ENCODE measurements around the gene MTAP. TPM values are rescaled to one million over a fixed set of nuclear protein-coding genes. Genes with fewer than 3 reads are reported as not detected.

Gene MTAP
- total and polyA plus RNA-seq, 2 donors (not counting 1 experiment from before 2014, with no cell fraction given), result 9.8 to 38.4 TPM

- H3K27ac Mint-ChIP-seq, result no peak overlapping the region
- TF ChIP-seq CTCF (IDR thresholded peaks at IDR 0.05) (no peak), EZH2 (IDR thresholded peaks at IDR 0.05; ENCODE audit: borderline replicate concordance, insufficient read depth, low read depth, low read length, poor library complexity, severe bottlenecking) (no peak)
- no peak overlapping the region for H3K4me3 Mint-ChIP-seq
- ATAC-seq (ENCODE audit: low read depth), result no peak
- POLR2A ChIA-PET, result no interaction called here
- Histone ChIP-seq H3K27me3 (replicated peaks in 1 of 4; ENCODE audit: control extremely low read depth in 1 of 4, control insufficient read depth in 3 of 4, insufficient read depth in 4 of 4, low read length in 3 of 4) (no peaks in the 10 kb centered on the region), H3K4me1 (ENCODE audit: control insufficient read depth in 2 of 2, insufficient read depth in 2 of 2, low read length in 2 of 2) (no peaks in the 10 kb centered on the region), H3K9ac (ENCODE audit: low read length) (no peak overlapping the region), H3K4me3 (ENCODE audit: control extremely low read depth in 1 of 5, extremely low read depth in 1 of 5, insufficient read depth in 1 of 5, low read depth in 2 of 5, low read length in 4 of 5) (no peak overlapping the region), H4K20me1 (ENCODE audit: control insufficient read depth, insufficient read depth, low read length, poor library complexity, severe bottlenecking) (no peaks in the 10 kb centered on the region), H3K27ac (ENCODE audit: low read length in 2 of 2) (no peak overlapping the region), H2AFZ (ENCODE audit: insufficient read depth, low read depth, low read length, poor library complexity, severe bottlenecking) (no peak overlapping the region), H3K9me3 (ENCODE audit: control extremely low read depth in 1 of 3, control insufficient read depth in 2 of 3, insufficient read depth in 1 of 3, low read length in 2 of 3) (peaks cover 3 to 14% (median 12%) of the 10 kb centered on the region in 3 donors), H3K4me2 (replicated peaks; ENCODE audit: low read depth, low read length, poor library complexity, severe bottlenecking) (no peak overlapping the region), H3K79me2 (ENCODE audit: control insufficient read depth, insufficient read depth, low read length) (no peaks in the 10 kb centered on the region), H3K36me3 (replicated peaks in 1 of 2; ENCODE audit: control extremely low read depth in 1 of 2, control insufficient read depth in 1 of 2, extremely low read depth in 1 of 2, insufficient read depth in 2 of 2, low read length in 1 of 2) (no peaks in the 10 kb centered on the region)
- H3K4me1 Mint-ChIP-seq, result peaks cover 6% of the 10 kb centered on the region
- peaks cover 19% of the 10 kb centered on the region for H3K9me3 Mint-ChIP-seq (ENCODE audit: insufficient read depth)
- WGBS (ENCODE audit: insufficient coverage), result 85% methylated on average over 2 of the region's 3 CpGs
- CTCF ChIA-PET, result no interaction called here
- DNase-seq, result no peak
- intact Hi-C loops (cut with micrococcal nuclease), result loop anchor here (5.0 kb wide), 1 partner anchor 38 kb away; no protein-coding TSS in a partner anchor
- no peaks in the 10 kb centered on the region for H3K27me3 Mint-ChIP-seq
Measured at GRCh38 chr9:21904776-21905175, 102.3 kb downstream of the MTAP start.

GRCh38 chr9:21906213-21906612 is 103.8 kb downstream of the MTAP start:
- H3K4me1 Mint-ChIP-seq, result peaks cover 6% of the 10 kb centered on the region
- H2AFZ ChIP-seq (ENCODE audit: insufficient read depth, low read depth, low read length, poor library complexity, severe bottlenecking), result no peak overlapping the region
- ChIA-PET CTCF (no interaction called here), POLR2A (no interaction called here)
- H3K4me1 ChIP-seq (ENCODE audit: control insufficient read depth in 2 of 2, insufficient read depth in 2 of 2, low read length in 2 of 2), result no peaks in the 10 kb centered on the region
- TF ChIP-seq CTCF (IDR thresholded peaks at IDR 0.05), result no peak
- TF ChIP-seq EZH2 (IDR thresholded peaks at IDR 0.05; ENCODE audit: borderline replicate concordance, insufficient read depth, low read depth, low read length, poor library complexity, severe bottlenecking), result no peak
- H3K27ac Mint-ChIP-seq, result no peak overlapping the region
- H3K9ac ChIP-seq (ENCODE audit: low read length), result no peak overlapping the region
- H3K27me3 Mint-ChIP-seq, result no peaks in the 10 kb centered on the region
- no peak overlapping the region for H3K27ac ChIP-seq (ENCODE audit: low read length in 2 of 2)
- no peaks in the 10 kb centered on the region for H3K79me2 ChIP-seq (ENCODE audit: control insufficient read depth, insufficient read depth, low read length)
- H3K9me3 Mint-ChIP-seq (ENCODE audit: insufficient read depth), result peaks cover 11% of the 10 kb centered on the region
- peaks cover 3 to 14% (median 12%) of the 10 kb centered on the region in 3 donors for H3K9me3 ChIP-seq (ENCODE audit: control extremely low read depth in 1 of 3, control insufficient read depth in 2 of 3, insufficient read depth in 1 of 3, low read length in 2 of 3)
- no peak for ATAC-seq (ENCODE audit: low read depth)
- H3K4me3 ChIP-seq (ENCODE audit: control extremely low read depth in 1 of 5, extremely low read depth in 1 of 5, insufficient read depth in 1 of 5, low read depth in 2 of 5, low read length in 4 of 5), result no peak overlapping the region
- H4K20me1 ChIP-seq (ENCODE audit: control insufficient read depth, insufficient read depth, low read length, poor library complexity, severe bottlenecking), result no peaks in the 10 kb centered on the region
- WGBS (ENCODE audit: insufficient coverage), result 100% methylated on average over 2 of the region's 4 CpGs
- H3K36me3 ChIP-seq (replicated peaks in 1 of 2; ENCODE audit: control extremely low read depth in 1 of 2, control insufficient read depth in 1 of 2, extremely low read depth in 1 of 2, insufficient read depth in 2 of 2, low read length in 1 of 2), result no peaks in the 10 kb centered on the region
- no peak overlapping the region for H3K4me3 Mint-ChIP-seq
- no peaks in the 10 kb centered on the region for H3K27me3 ChIP-seq (replicated peaks in 1 of 4; ENCODE audit: control extremely low read depth in 1 of 4, control insufficient read depth in 3 of 4, insufficient read depth in 4 of 4, low read length in 3 of 4)
- DNase-seq, result no peak
- no peak overlapping the region for H3K4me2 ChIP-seq (replicated peaks; ENCODE audit: low read depth, low read length, poor library complexity, severe bottlenecking)
- intact Hi-C loops (cut with micrococcal nuclease), result loop anchor here (5.0 kb wide), 1 partner anchor 36 kb away; no protein-coding TSS in a partner anchor

Measured in B cell (primary cell).